BLaER1 treated with 17β-estradiol and CSF1 and Interleukin-3, amounts not matched to agents 10 nM and 100 nM (cell line): ENCODE data around the gene SUN2.

Source experiments
- H3K27ac ChIP-seq, 11 experiments: shearing (Covaris generic); formaldehyde crosslinking; 2 replicates each; pipeline ENCODE4 v1.8.1; 2022
- H3K27me3 ChIP-seq, 11 experiments: shearing (Covaris generic); formaldehyde crosslinking; 2 replicates each; pipeline ENCODE4 v1.8.1; 2022
- H3K36me3 ChIP-seq, 11 experiments: shearing (Covaris generic); formaldehyde crosslinking; 2 replicates each; pipeline ENCODE4 v1.8.1; 2022
- H3K4me1 ChIP-seq, 10 experiments: shearing (Covaris generic); formaldehyde crosslinking; 2 replicates each; pipeline ENCODE4 v1.8.1; 2022
- H3K4me2 ChIP-seq, 11 experiments: shearing (Covaris generic); formaldehyde crosslinking; 2 replicates each; pipeline ENCODE4 v1.8.1; 2022
- H3K4me3 ChIP-seq, 10 experiments: shearing (Covaris generic); formaldehyde crosslinking; 2 replicates each; pipeline ENCODE4 v1.8.1; 2022
- H3K9ac ChIP-seq, 11 experiments: shearing (Covaris generic); formaldehyde crosslinking; 2 replicates each; pipeline ENCODE4 v1.8.1; 2022
- H3K9me3 ChIP-seq, 11 experiments: shearing (Covaris generic); formaldehyde crosslinking; replicated peaks in 1 of 11; 2 replicates each; pipeline ENCODE4 v1.8.1; 2022
- H4K20me1 ChIP-seq, 11 experiments: shearing (Covaris generic); formaldehyde crosslinking; 2 replicates each; pipeline ENCODE4 v1.8.1; 2022
- Cebpa-rat ChIP-seq, 11 experiments: shearing (Covaris generic); IDR thresholded peaks; 2 replicates each; pipeline ENCODE4 v1.8.1; 2022

SUN2 gene

GRCh38 chr22:38783095-38783615 is 27.4 kb upstream of the SUN2 start:
- Histone ChIP-seq H3K36me3 (peaks cover 0 to 32% (median 17%) of the 10 kb centered on the region in 11 experiments; a peak in 15 of 22 replicates), H3K4me3 (no peak overlapping the region), H3K27me3 (no peaks in the 10 kb centered on the region), H4K20me1 (peaks cover 0 to 4% (median 0%) of the 10 kb centered on the region in 11 experiments; a peak in 2 of 22 replicates), H3K9ac (peak overlapping the region in 8 of 11 experiments; percentile 9 to 62 (median 54); a peak in 9 of 22 replicates), H3K4me1 (peaks cover 18 to 43% (median 29%) of the 10 kb centered on the region in 10 experiments), H3K9me3 (no peaks in the 10 kb centered on the region), H3K27ac (peak overlapping the region in 10 of 11 experiments; percentile 12 to 71 (median 64); a peak in 17 of 22 replicates), H3K4me2 (peak overlapping the region; percentile 53 to 77 (median 66); a peak in 21 of 22 replicates)
- no peak for TF ChIP-seq Cebpa-rat (IDR thresholded peaks at IDR 0.05)

GRCh38 chr22:38782402-38783094 is 26.8 kb upstream of the SUN2 start:
- no peak for TF ChIP-seq Cebpa-rat (IDR thresholded peaks at IDR 0.05)
- Histone ChIP-seq H4K20me1 (peaks cover 0 to 4% (median 0%) of the 10 kb centered on the region in 11 experiments; a peak in 2 of 22 replicates), H3K27ac (peak overlapping the region in 10 of 11 experiments; percentile 12 to 71 (median 64); a peak in 19 of 22 replicates), H3K4me1 (peaks cover 18 to 37% (median 27%) of the 10 kb centered on the region in 10 experiments), H3K9me3 (no peaks in the 10 kb centered on the region), H3K4me2 (peak overlapping the region; percentile 53 to 77 (median 66)), H3K4me3 (no peak overlapping the region), H3K36me3 (peaks cover 0 to 34% (median 17%) of the 10 kb centered on the region in 11 experiments; a peak in 15 of 22 replicates), H3K27me3 (no peaks in the 10 kb centered on the region), H3K9ac (peak overlapping the region in 10 of 11 experiments; percentile 42 to 62 (median 54); a peak in 17 of 22 replicates)

GRCh38 chr22:38781033-38781432 is 25.2 kb upstream of the SUN2 start:
- Histone ChIP-seq H3K9ac (no peak overlapping the region), H3K4me1 (peaks cover 26 to 34% (median 31%) of the 10 kb centered on the region in 10 experiments), H3K36me3 (peaks cover 0 to 40% (median 17%) of the 10 kb centered on the region in 11 experiments; a peak in 15 of 22 replicates), H4K20me1 (no peaks in the 10 kb centered on the region; a peak in 2 of 22 replicates), H3K9me3 (no peaks in the 10 kb centered on the region), H3K27ac (no peak overlapping the region), H3K4me3 (no peak overlapping the region), H3K27me3 (no peaks in the 10 kb centered on the region), H3K4me2 (no peak overlapping the region)
- TF ChIP-seq Cebpa-rat (IDR thresholded peaks at IDR 0.05) = no peak

- H3K9ac ChIP-seq = no peak overlapping the region
- no peaks in the 10 kb centered on the region for H3K27me3 ChIP-seq
These were observed 21.4 kb upstream of the SUN2 start for GRCh38 chr22:38777087-38777671.

GRCh38 chr22:38776086-38776485 is 20.3 kb upstream of the SUN2 start:
- H3K9ac ChIP-seq = peak overlapping the region in 3 of 11 experiments; percentile 17 to 59 (median 39); a peak in 2 of 22 replicates
- no peaks in the 10 kb centered on the region for H3K27me3 ChIP-seq
- H3K4me3 ChIP-seq = no peak overlapping the region
- peak overlapping the region; percentile 39 to 79 (median 73); a peak in 21 of 22 replicates for H3K4me2 ChIP-seq
- peaks cover 20 to 34% (median 25%) of the 10 kb centered on the region in 10 experiments for H3K4me1 ChIP-seq
- peak overlapping the region in 3 of 11 experiments; percentile 16 to 48 (median 30); a peak in 4 of 22 replicates for H3K27ac ChIP-seq
- no peaks in the 10 kb centered on the region for H3K9me3 ChIP-seq
- 0 out of 22 replicates have a peak, but pooled peaks cover 0 to 4% (median 0%) of the 10 kb centered on the region in 11 experiments for H4K20me1 ChIP-seq
- no peak for TF ChIP-seq Cebpa-rat (IDR thresholded peaks at IDR 0.05)
- H3K36me3 ChIP-seq = peaks cover 0 to 36% (median 15%) of the 10 kb centered on the region in 11 experiments; a peak in 15 of 22 replicates

More at GRCh38 chr22:38777087-38777671, 21.4 kb upstream of the SUN2 start:
- TF ChIP-seq Cebpa-rat (IDR thresholded peaks at IDR 0.05) = no peak
- H3K4me2 ChIP-seq = no peak overlapping the region
- H3K27ac ChIP-seq = no peak overlapping the region
- H3K9me3 ChIP-seq = no peaks in the 10 kb centered on the region
- H4K20me1 ChIP-seq = 0 out of 22 replicates have a peak, but pooled peaks cover 0 to 4% (median 0%) of the 10 kb centered on the region in 11 experiments
- peaks cover 0 to 40% (median 17%) of the 10 kb centered on the region in 11 experiments; a peak in 15 of 22 replicates for H3K36me3 ChIP-seq
- H3K4me3 ChIP-seq = no peak overlapping the region
- H3K4me1 ChIP-seq = peaks cover 31 to 41% (median 33%) of the 10 kb centered on the region in 10 experiments

GRCh38 chr22:38775656-38776055 is 19.9 kb upstream of the SUN2 start:
- no peaks in the 10 kb centered on the region for H3K27me3 ChIP-seq
- H3K36me3 ChIP-seq = peaks cover 0 to 32% (median 11%) of the 10 kb centered on the region in 11 experiments; a peak in 14 of 22 replicates
- no peaks in the 10 kb centered on the region for H3K9me3 ChIP-seq
- H3K4me2 ChIP-seq = peak overlapping the region; percentile 39 to 79 (median 73)
- no peak overlapping the region for H3K4me3 ChIP-seq
- H3K27ac ChIP-seq = peak overlapping the region in 5 of 11 experiments; percentile 4 to 48 (median 23); a peak in 6 of 22 replicates
- peak overlapping the region in 8 of 11 experiments; percentile 7 to 59 (median 18); a peak in 10 of 22 replicates for H3K9ac ChIP-seq
- TF ChIP-seq Cebpa-rat (IDR thresholded peaks at IDR 0.05) = no peak
- H3K4me1 ChIP-seq = peaks cover 19 to 34% (median 25%) of the 10 kb centered on the region in 10 experiments
- H4K20me1 ChIP-seq = 0 out of 22 replicates have a peak, but pooled peaks cover 0 to 4% (median 0%) of the 10 kb centered on the region in 11 experiments

- H3K4me1 ChIP-seq = peaks cover 19 to 34% (median 25%) of the 10 kb centered on the region in 10 experiments
- no peak for TF ChIP-seq Cebpa-rat (IDR thresholded peaks at IDR 0.05)
- peak overlapping the region; percentile 39 to 79 (median 73); a peak in 20 of 22 replicates for H3K4me2 ChIP-seq
- no peaks in the 10 kb centered on the region for H3K27me3 ChIP-seq
- peaks cover 0 to 4% (median 0%) of the 10 kb centered on the region in 11 experiments; a peak in 1 of 22 replicates for H4K20me1 ChIP-seq
- H3K9ac ChIP-seq = peak overlapping the region in 5 of 11 experiments; percentile 11 to 59 (median 39); a peak in 6 of 22 replicates
- no peak overlapping the region for H3K4me3 ChIP-seq
- H3K36me3 ChIP-seq = peaks cover 0 to 22% (median 2%) of the 10 kb centered on the region in 11 experiments; a peak in 12 of 22 replicates
- no peaks in the 10 kb centered on the region for H3K9me3 ChIP-seq
- H3K27ac ChIP-seq = peak overlapping the region in 2 of 11 experiments; percentile 23 to 30; a peak in 1 of 22 replicates
These were observed 18.8 kb upstream of the SUN2 start for GRCh38 chr22:38774496-38775166.

- H3K4me2 ChIP-seq = no peak overlapping the region
- H4K20me1 ChIP-seq = peaks cover 0 to 4% (median 0%) of the 10 kb centered on the region in 11 experiments; a peak in 1 of 22 replicates
- H3K27me3 ChIP-seq = no peaks in the 10 kb centered on the region
- H3K9ac ChIP-seq = no peak overlapping the region
- H3K4me1 ChIP-seq = peaks cover 19 to 34% (median 25%) of the 10 kb centered on the region in 10 experiments
- TF ChIP-seq Cebpa-rat (IDR thresholded peaks at IDR 0.05) = no peak
- H3K36me3 ChIP-seq = peaks cover 0 to 10% (median 0%) of the 10 kb centered on the region in 11 experiments; a peak in 1 of 22 replicates
- H3K9me3 ChIP-seq = no peaks in the 10 kb centered on the region
- no peak overlapping the region for H3K27ac ChIP-seq
- H3K4me3 ChIP-seq = no peak overlapping the region
These were observed 17.7 kb upstream of the SUN2 start for GRCh38 chr22:38773363-38773946.
